IMR-90 (cell line): ENCODE data around the gene SLC35A4. TPM values are rescaled to one million over a fixed set of nuclear protein-coding genes. Genes with fewer than 3 reads are reported as not detected.

Source experiments
- ATAC-seq: fragments of 200-7000 bp; cut with Tn5 transposase; 2 replicates; pipeline ENCODE4 v1.9.1; 2020; ENCODE audit warnings: low read depth, mild to moderate bottlenecking, moderate library complexity
- BruUV-seq: library from RNA; stranded (reverse); fragments of 400-500 nt; replicated peaks from 2 replicates; lab custom pipeline; 2021; lab: Mats Ljungman, UMichigan
- CTCF ChIA-PET: fragments of 300-600 bp; formaldehyde crosslinking; extraction: SDS; loops from one replicate; lab custom pipeline; 2021; ENCODE audit warnings: antibody characterized with exemption; lab: Yijun Ruan, JAX
- POLR2A ChIA-PET: fragments of 300-600 bp; sonication (Branson Sonifier 250); formaldehyde crosslinking; loops from one replicate; lab custom pipeline; 2022; ENCODE audit warnings: antibody characterized with exemption; ENCODE audit not compliant: unreplicated experiment; lab: Charles Lee
- DNase-seq: peaks from one replicate; pipeline ENCODE4 v3.0.0; 2013
- H2AFZ ChIP-seq: replicated peaks from 2 replicates; pipeline ENCODE3; 2013; ENCODE audit warnings: low read length, mild to moderate bottlenecking; ENCODE audit not compliant: poor library complexity
- H2AK5ac ChIP-seq: 2 replicates; pipeline ENCODE4 v1.6.1; 2013; ENCODE audit warnings: low read depth, low read length, inconsistent platforms
- H2AK9ac ChIP-seq: replicated peaks from 2 replicates; pipeline ENCODE3; 2013; ENCODE audit warnings: mild to moderate bottlenecking, low read depth, low read length, moderate library complexity; ENCODE audit not compliant: poor library complexity
- H2BK120ac ChIP-seq: 2 replicates; pipeline ENCODE4 v1.6.1; 2013; ENCODE audit warnings: low read depth, low read length, inconsistent platforms
- H2BK15ac ChIP-seq: 3 replicates; pipeline ENCODE4 v1.6.1; 2013; ENCODE audit warnings: low read depth, low read length, inconsistent platforms
- H2BK20ac ChIP-seq: 2 replicates; pipeline ENCODE4 v1.6.1; 2013; ENCODE audit warnings: low read depth, mild to moderate bottlenecking, inconsistent platforms, low read length, moderate library complexity
- H2BK5ac ChIP-seq: 2 replicates; pipeline ENCODE4 v1.6.1; 2013; ENCODE audit warnings: mild to moderate bottlenecking, low read depth, low read length, inconsistent platforms; ENCODE audit not compliant: poor library complexity, severe bottlenecking
- H3K14ac ChIP-seq: replicated peaks from 2 replicates; pipeline ENCODE4 v1.6.1; 2013; ENCODE audit warnings: low read depth, low read length, inconsistent platforms
- H3K18ac ChIP-seq: 2 replicates; pipeline ENCODE4 v1.6.1; 2013; ENCODE audit warnings: low read depth, low read length, control low read depth
- H3K23ac ChIP-seq: 2 replicates; pipeline ENCODE4 v1.6.1; 2013; ENCODE audit warnings: low read depth, low read length, inconsistent platforms
- H3K27ac ChIP-seq: 2 replicates; pipeline ENCODE4 v1.5.1; 2013; ENCODE audit warnings: mild to moderate bottlenecking, control low read depth, low read length; ENCODE audit not compliant: insufficient read depth
- H3K27me3 ChIP-seq: 2 replicates; pipeline ENCODE4 v1.6.1; 2013; ENCODE audit warnings: low read length; ENCODE audit not compliant: control insufficient read depth, insufficient read depth
- H3K36me3 ChIP-seq: 2 replicates; pipeline ENCODE4 v1.6.1; 2013; ENCODE audit warnings: low read length, mixed read lengths; ENCODE audit not compliant: control insufficient read depth, insufficient read depth
- H3K4ac ChIP-seq: 2 replicates; pipeline ENCODE4 v1.6.1; 2013; ENCODE audit warnings: low read depth, low read length, inconsistent platforms
- H3K4me1 ChIP-seq: 2 replicates; pipeline ENCODE4 v1.6.1; 2013; ENCODE audit warnings: low read length, mixed read lengths; ENCODE audit not compliant: control insufficient read depth, insufficient read depth
- H3K4me2 ChIP-seq: 2 replicates; pipeline ENCODE4 v1.6.1; 2013; ENCODE audit warnings: low read depth, mild to moderate bottlenecking, control low read depth, low read length, moderate library complexity
- H3K4me3 ChIP-seq: 2 replicates; pipeline ENCODE4 v1.5.1; 2013; ENCODE audit warnings: low read depth, mild to moderate bottlenecking, control low read depth, low read length, moderate library complexity; ENCODE audit not compliant: insufficient read depth
- H3K56ac ChIP-seq: 2 replicates; pipeline ENCODE4 v1.6.1; 2013; ENCODE audit warnings: low read length, inconsistent platforms; ENCODE audit not compliant: insufficient read depth; ENCODE audit errors: extremely low read depth
- H3K79me1 ChIP-seq, 2 experiments: 2 replicates each; pipeline ENCODE4 v1.6.1; 2013; ENCODE audit warnings: low read length in 2 of 2, inconsistent platforms in 1 of 2, low read depth in 1 of 2
- H3K9ac ChIP-seq: 2 replicates; pipeline ENCODE4 v1.6.1; 2013; ENCODE audit warnings: low read depth, low read length, control low read depth
- H3K9me1 ChIP-seq: 2 replicates; pipeline ENCODE4 v1.6.1; 2013; ENCODE audit warnings: low read length, inconsistent platforms; ENCODE audit not compliant: insufficient read depth
- H3K9me3 ChIP-seq: 2 replicates; pipeline ENCODE4 v1.6.1; 2013; ENCODE audit warnings: low read length; ENCODE audit not compliant: control insufficient read depth, insufficient read depth
- H4K20me1 ChIP-seq: 2 replicates; pipeline ENCODE4 v1.6.1; 2013; ENCODE audit warnings: low read length, inconsistent platforms; ENCODE audit not compliant: insufficient read depth
- H4K5ac ChIP-seq: 2 replicates; pipeline ENCODE4 v1.6.1; 2013; ENCODE audit warnings: mild to moderate bottlenecking, low read depth, low read length, control low read depth
- H4K8ac ChIP-seq, 2 experiments: 2 replicates each; pipeline ENCODE4 v1.6.1; 2013; ENCODE audit warnings: low read depth in 2 of 2, low read length in 2 of 2, control low read depth in 1 of 2, inconsistent platforms in 1 of 2
- H4K91ac ChIP-seq: 2 replicates; pipeline ENCODE4 v1.6.1; 2013; ENCODE audit warnings: low read depth, low read length, inconsistent platforms; ENCODE audit not compliant: insufficient read depth
- CTCF ChIP-seq: conservative IDR thresholded peaks from 2 replicates; pipeline ENCODE4 v1.5.1; 2012; ENCODE audit warnings: mild to moderate bottlenecking, low read depth, low read length, improper control_type of control experiment
- WGBS, 2 experiments: methylation state at CpG; one replicate each; pipeline versions ENCODE4 v1.1.5 to v1.1.7; 2013; ENCODE audit warnings: missing lambda C conversion rate in 2 of 2; ENCODE audit not compliant: insufficient read length in 1 of 2; ENCODE audit errors: extremely low coverage in 2 of 2; 5-methylcytosine and 5-hydroxymethylcytosine counted together
- dilution Hi-C: fragments of 300-500 bp; cut with HindIII; formaldehyde crosslinking; loops from one replicate; pipeline ENCODE4 v1.14.3; 2018; ENCODE audit warnings: low sequenced_read_pairs; ENCODE audit not compliant: unreplicated experiment
- in situ Hi-C: fragments of 300-500 bp; cut with MboI; formaldehyde crosslinking; loops from 3 replicates; pipeline ENCODE4 v1.14.3; 2019; ENCODE audit warnings: low sequenced_read_pairs, inconsistent platforms, mixed read lengths
- intact Hi-C: fragments of 100-400 bp; cut with micrococcal nuclease; formaldehyde crosslinking; loops from 2 replicates; pipeline ENCODE4 v1.10.0; 2022
- polyA plus RNA-seq, 3 experiments: library from polyadenylated mRNA; depleted of rRNA; stranded (reverse); fragments of >200 nt; gene quantifications; 2 replicates each; pipeline ENCODE4 v1.2.3, GENCODE V29; 2012; ENCODE audit warnings: low replicate concordance in 1 of 3
- total RNA-seq: library from RNA; depleted of rRNA; stranded (reverse); fragments of >200 nt; gene quantifications from 2 replicates; pipeline ENCODE4 v1.2.3, GENCODE V29; 2012

The SLC35A4 gene
- total and polyA plus RNA-seq, 2 of the 4 experiments (the other 2 are of a cell fraction): 19.2 to 66.4 TPM

GRCh38 chr5:140596321-140596741 lies 31.7 kb downstream of the SLC35A4 start:
- Histone ChIP-seq H3K14ac (no peak overlapping the region), H2AK5ac (no peak overlapping the region), H3K4me2 (no peak overlapping the region), H3K9ac (no peak overlapping the region), H2AK9ac (no peak overlapping the region), H2BK5ac (no peak overlapping the region), H2BK120ac (no peak overlapping the region), H2BK15ac (no peak overlapping the region), H3K9me1 (no peaks in the 10 kb centered on the region), H4K5ac (no peak overlapping the region), H3K23ac (no peak overlapping the region), H3K18ac (no peak overlapping the region), H2AFZ (no peak overlapping the region), H4K20me1 (no peaks in the 10 kb centered on the region), H3K56ac (no peak overlapping the region), H3K4me1 (peaks cover 6% of the 10 kb centered on the region), H2BK20ac (no peak overlapping the region), H3K4me3 (no peak overlapping the region), H3K9me3 (no peaks in the 10 kb centered on the region), H3K27ac (no peak overlapping the region), H4K8ac (no peak overlapping the region), H3K27me3 (peaks cover 2% of the 10 kb centered on the region), H3K4ac (no peak overlapping the region), H3K79me1 (no peaks in the 10 kb centered on the region), H4K91ac (no peak overlapping the region), H3K36me3 (no peaks in the 10 kb centered on the region)
- BruUV-seq: no TSS peak
- ChIA-PET POLR2A (no interaction called here), CTCF (no interaction called here)
- DNase-seq (no peak), ATAC-seq (no peak)
- dilution Hi-C loops: no loop called here
- intact Hi-C loops: no loop called here
- in situ Hi-C loops: no loop called here
- WGBS, 2 experiments: no CpG with 5 or more reads among the region's 1 CpG
- TF ChIP-seq CTCF: no peak
